ENCODE results near the gene NKX2-3.

Gene NKX2-3

DNA sequence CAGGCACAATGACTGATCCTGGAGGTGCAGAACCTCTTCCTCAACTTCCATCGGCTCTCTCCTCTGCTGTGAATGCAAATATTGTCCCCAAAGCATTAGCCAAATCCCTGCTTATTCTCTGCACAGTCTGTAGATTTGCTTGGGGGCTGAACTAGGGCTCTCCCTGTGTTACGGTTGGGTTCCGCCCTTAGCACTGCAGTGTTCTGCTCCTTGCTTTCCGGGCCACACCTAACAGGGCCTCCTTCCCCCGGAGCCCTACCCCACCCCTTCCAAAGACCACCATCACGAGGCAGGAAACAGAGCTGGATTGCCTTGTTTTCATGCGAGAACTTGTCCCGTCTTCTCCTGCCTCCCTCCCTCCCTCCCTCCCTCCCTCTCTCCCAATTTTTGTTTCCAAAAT is 50.9 kb downstream of the NKX2-3 start:
- no peak for DNase-seq (ENCODE audit: low spot score)
